Loucy (cell line): Measurements from ENCODE around the gene POLD1.

Experiments used
- CTCF ChIP-seq: fragments of 200-600 bp; sonication (generic); conservative IDR thresholded peaks from 2 replicates; pipeline ENCODE4 v1.5.1; 2014; ENCODE audit warnings: mild to moderate bottlenecking, antibody characterized with exemption, low read length
- EZH2phosphoT487 ChIP-seq: fragments of 200-600 bp; IDR thresholded peaks from 2 replicates; pipeline ENCODE4 v1.6.1; 2018; ENCODE audit warnings: antibody characterized with exemption, mild to moderate bottlenecking, moderate library complexity, borderline replicate concordance

- TF ChIP-seq CTCF = no peak
- no peak for TF ChIP-seq EZH2phosphoT487
Observed at GRCh38 chr19:50417111-50418081, 33.2 kb downstream of the POLD1 start.
